UCSD-AML1 (cell line): ENCODE measurements around the gene COG5.
"Not testable (repeated sequence)": the region's sequence is repeated elsewhere in the genome, so short reads cannot be mapped to it uniquely, and the experiment has no call there.

Source experiments
- DNase-seq: peaks from one replicate; lab custom pipeline; 2025; ENCODE audit not compliant: unreplicated experiment; lab: John Stamatoyannopoulos, UW

Gene COG5

DNA sequence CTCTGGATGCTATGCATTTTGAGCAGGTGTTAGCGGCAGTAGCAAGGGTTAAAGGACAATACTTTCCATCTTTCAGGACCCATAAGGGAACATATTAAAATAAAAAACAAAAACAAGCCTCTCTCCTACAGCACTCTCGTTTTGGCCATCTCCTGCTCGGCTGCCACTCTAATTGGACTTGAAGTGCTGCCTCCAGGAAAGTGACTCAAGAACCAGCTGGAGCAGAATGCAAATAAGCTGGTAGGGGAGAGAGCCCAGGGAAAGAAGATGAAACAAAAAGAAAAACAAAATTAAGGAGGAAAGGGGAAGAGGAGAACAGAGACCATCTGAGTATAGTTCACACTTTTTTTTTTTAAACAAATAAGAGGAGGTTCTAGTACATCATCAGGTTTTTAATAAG, 329.3 kb downstream of the COG5 start:
- DNase-seq = no peak

- no peak for DNase-seq
Measured at GRCh38 chr7:107233981-107234380, 329.7 kb downstream of the COG5 start.

DNA sequence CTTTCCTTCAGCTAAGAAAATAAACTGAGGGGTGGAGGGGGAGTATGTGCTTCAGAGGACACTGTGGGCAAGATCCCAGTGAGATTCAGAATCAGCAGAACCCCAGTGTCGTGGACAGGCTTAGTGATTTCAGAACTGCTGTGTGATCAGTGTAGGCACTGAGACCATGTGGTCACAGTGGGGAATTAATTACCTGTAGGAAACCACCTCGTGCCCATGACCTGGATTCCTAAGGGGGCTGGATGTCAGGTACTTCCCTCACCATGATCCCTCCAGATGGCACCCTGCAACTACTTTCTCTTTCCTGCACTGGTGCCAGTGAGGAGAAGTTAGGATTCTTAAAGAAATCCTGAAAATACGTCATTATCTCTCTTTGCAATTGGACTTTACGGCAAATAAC, 330.5 kb downstream of the COG5 start:
- DNase-seq = no peak

- DNase-seq = no peak
Measured at GRCh38 chr7:107232568-107233090, 331.1 kb downstream of the COG5 start.

- no peak for DNase-seq
Measured at GRCh38 chr7:107230334-107230733, 333.4 kb downstream of the COG5 start.

DNA sequence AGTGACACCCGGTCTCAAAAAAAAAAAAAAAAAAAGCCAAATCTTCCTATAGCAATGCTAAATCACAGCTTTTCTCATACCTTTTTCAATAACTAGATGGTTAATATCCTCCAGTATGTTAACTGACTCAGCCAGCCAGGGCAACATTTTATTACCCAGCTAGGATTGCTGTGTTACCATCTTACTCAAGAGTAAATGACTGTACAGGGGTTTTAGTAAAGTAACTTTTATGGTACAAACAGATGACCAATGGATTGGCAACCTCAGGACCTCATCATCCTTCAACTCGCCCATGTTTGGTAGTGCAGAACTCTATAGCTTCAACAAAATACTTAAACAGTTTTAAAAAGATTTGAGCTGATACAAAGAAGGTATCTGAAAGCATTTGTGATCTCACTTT, 335.4 kb downstream of the COG5 start:
- no peak for DNase-seq

DNA sequence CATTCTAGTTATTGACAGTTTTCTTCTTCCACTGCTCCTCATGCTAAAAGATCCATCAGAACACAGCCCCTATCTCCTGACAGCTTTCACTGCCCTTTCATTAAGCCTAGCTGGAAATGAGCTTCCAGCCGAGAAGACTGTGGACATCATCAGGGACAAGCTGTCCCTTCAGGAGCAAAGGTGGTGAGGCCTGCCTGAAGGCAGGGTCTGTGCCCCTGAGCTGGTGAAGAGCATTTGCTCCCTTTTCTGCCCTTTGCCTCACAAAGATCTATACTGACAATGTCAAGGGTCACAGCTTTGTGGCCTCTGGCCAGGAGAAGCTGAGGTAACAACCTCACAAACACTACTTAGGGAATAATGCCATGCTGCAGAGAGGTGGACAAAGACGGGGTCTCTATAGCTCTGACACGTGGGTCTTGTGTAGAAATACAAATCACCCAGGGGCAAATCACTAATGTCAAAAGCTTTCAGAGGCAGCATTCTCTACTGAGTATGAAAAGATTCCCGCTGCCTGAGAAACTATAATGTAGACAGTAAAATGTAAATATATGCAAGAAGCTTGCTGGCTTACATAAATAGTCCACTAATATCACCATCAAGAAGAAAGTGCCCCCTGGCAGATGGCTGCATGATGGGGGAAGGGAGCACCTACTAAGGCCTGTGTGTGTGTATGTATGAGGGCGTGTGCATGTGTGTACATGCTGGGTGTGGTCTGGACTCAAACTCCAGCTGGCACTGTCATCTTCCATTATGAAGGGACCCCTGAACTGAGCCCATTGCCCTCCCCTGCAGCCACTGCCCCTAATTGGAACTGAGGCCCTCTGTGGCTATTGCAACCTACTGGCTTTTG, 339.1 kb downstream of the COG5 start:
- no peak for DNase-seq

- DNase-seq = not testable (repeated sequence)
Measured at GRCh38 chr7:107220806-107221205, 342.9 kb downstream of the COG5 start.

- DNase-seq = no peak
Measured at GRCh38 chr7:107220356-107220755, 343.4 kb downstream of the COG5 start.

GRCh38 chr7:107219563-107220244, 344.0 kb downstream of the COG5 start:
- no peak for DNase-seq

- no peak for DNase-seq
Measured at GRCh38 chr7:107213945-107214344, 349.8 kb downstream of the COG5 start.

DNA sequence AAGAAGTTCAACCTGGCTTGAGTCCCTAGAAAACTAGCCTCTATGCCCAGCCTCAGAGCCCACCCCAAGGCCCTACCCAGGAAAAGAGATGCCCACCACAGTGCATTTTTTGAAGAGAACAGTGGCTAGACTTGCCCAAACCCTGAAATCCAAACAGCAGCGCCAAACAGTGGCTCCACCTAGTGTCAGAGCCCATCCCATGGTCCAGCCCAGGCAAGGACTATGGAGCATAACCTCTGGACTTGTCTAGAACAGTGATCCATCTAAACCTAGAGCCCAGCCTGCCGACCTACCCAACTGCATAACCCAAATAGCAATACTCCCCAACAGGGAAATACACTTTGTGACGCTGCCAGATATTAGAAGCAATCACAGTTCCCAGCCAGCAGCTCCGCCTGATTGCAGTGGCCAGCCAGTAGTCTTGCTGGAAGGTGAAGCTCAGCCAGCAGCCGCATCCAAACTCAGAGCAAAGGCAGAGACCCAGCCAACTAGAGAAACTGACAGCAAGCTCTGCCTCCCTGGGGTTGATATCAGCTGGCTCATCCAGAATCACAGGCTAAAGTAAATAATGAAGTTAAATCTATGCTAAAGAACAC, 350.4 kb downstream of the COG5 start:
- no peak for DNase-seq

- no peak for DNase-seq
Measured at GRCh38 chr7:107212725-107213124, 351.0 kb downstream of the COG5 start.

DNA sequence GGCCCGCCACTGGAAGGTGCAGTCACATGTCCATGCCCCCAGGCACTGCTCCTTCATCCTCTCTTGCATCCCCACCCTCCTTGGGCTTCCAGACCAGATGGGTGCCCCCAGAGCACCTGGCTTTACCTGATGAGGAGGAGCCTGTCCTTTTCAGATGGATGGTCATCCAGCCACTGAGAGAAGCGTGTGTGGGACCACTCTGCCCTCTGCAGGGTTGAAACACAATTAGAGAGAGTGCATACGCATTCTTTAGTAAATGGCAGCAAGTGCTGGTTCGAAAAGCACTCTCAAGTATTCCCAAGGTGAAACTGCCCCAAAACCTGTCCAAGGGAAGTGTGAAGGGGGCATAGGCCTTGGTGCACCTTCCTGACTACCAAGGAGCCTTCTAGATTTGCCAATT, 353.3 kb downstream of the COG5 start:
- DNase-seq = no peak

- DNase-seq = no peak
Measured at GRCh38 chr7:107209565-107209964, 354.2 kb downstream of the COG5 start.

GRCh38 chr7:107208563-107208962, 355.2 kb downstream of the COG5 start:
- DNase-seq = no peak

- DNase-seq = no peak
Measured at GRCh38 chr7:107208024-107208521, 355.6 kb downstream of the COG5 start.

DNA sequence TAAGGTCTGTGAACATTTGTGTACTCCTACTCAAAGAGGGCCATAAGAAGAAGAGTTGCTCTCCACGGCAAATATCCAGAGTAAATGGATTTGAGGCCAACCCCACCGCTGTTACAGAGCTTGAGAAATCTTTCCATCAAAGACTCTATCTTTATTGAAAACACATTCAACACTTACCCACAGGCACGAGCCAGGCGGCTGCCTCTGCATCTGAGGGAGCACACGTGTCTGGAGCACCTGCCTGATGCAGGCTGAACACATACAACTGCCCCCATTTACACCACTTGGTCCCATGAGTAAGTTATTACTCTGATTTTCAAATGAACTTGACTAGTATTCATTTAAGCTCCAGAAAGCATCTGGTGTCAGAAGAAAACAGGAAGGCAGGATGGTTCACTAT, 356.3 kb downstream of the COG5 start:
- no peak for DNase-seq

GRCh38 chr7:107206706-107207105, 357.0 kb downstream of the COG5 start:
- DNase-seq = no peak

- no peak for DNase-seq
Measured at GRCh38 chr7:107206136-107206535, 357.6 kb downstream of the COG5 start.

DNA sequence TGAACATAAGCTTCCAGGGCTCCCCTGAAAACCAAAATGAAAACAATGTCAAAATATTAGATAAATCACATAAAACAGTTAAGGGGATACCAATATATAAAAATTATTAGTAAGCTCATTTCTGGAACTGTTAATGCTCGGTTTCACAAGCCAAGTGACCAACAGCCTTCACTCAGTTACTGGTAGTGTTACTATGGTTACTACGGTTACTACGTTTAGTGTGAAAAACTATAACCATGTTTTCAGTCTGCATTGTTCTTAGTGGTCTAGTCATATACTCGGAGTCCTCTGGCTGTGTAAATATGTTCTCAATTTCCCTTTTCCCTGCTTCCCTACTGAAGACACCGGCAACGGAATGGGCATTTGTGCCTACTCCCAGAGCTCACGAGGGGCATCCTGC, 360.1 kb downstream of the COG5 start:
- DNase-seq = no peak
